NB4 (cell line): Measurements from ENCODE around the gene JAKMIP1.

Experiments used
- POLR2A ChIP-seq: IDR thresholded peaks from 2 replicates; pipeline ENCODE4 v1.6.1; 2011; ENCODE audit warnings: mild to moderate bottlenecking; ENCODE audit not compliant: insufficient read length; ENCODE audit errors: extremely low read depth
- TF ChIP-seq, protein P1 (sequence below): IDR thresholded peaks from 2 replicates; pipeline ENCODE4 v1.6.1; 2011; ENCODE audit warnings: low read depth, low read length

DNA sequence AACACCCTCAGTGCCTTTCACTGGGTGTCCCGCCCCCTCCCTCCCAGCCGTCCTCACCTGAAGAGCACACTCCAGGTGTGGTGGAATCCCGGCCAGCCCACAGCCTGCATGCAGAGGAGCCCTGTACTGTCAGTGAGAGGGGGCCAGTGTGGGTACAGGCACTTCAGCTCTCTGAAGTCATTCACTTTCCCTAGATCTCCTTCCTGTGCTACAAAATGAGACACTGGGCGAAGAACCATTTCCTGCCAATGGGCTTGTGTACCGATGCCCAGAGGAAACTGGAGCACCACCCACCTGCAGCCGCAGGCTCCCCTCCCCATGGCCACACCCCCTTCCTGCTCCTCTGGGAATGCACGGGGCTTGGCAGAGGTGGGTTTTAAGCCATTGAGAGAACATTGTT is 108.2 kb downstream of the JAKMIP1 start:
- TF ChIP-seq, protein P1, sequence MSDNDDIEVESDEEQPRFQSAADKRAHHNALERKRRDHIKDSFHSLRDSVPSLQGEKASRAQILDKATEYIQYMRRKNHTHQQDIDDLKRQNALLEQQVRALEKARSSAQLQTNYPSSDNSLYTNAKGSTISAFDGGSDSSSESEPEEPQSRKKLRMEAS, result no peak
- no peak for TF ChIP-seq POLR2A
